HepG2 (cell line): ENCODE results near the gene CFAP45. TPM values are rescaled to one million over a fixed set of nuclear protein-coding genes. Genes with fewer than 3 reads are reported as not detected.

ENCODE experiments used
- FOXO4 ChIP-seq: sonication (generic); formaldehyde crosslinking; conservative IDR thresholded peaks from 2 replicates; pipeline ENCODE4 v1.8.1; 2023; ENCODE audit warnings: missing genetic modification reagents
- IKZF1 ChIP-seq: fragments of 450-650 bp; IDR thresholded peaks from 2 replicates; pipeline ENCODE4 v1.7.1; 2016
- SRY ChIP-seq: sonication (generic); formaldehyde crosslinking; IDR thresholded peaks from 2 replicates; pipeline ENCODE4 v1.8.0; 2022; ENCODE audit warnings: mild to moderate bottlenecking, missing genetic modification reagents
- ZNF318 ChIP-seq: sonication (generic); formaldehyde crosslinking; IDR thresholded peaks from 2 replicates; pipeline ENCODE4 v1.4.0; 2020; ENCODE audit warnings: mild to moderate bottlenecking, missing genetic modification reagents
- ZNF772 ChIP-seq: sonication (generic); formaldehyde crosslinking; IDR thresholded peaks from 2 replicates; pipeline ENCODE4 v1.5.0; 2020; ENCODE audit warnings: mild to moderate bottlenecking, missing genetic modification reagents
- polyA plus RNA-seq, 8 experiments: library from polyadenylated mRNA; depleted of rRNA in 3 of 8; stranded (reverse) in 7 of 8; unstranded in 1 of 8; fragments of >200 nt; fragmentation: Illumina TruSeq in 4 of 8; extraction: Trizol in 4 of 8; gene quantifications; 2 replicates each; pipeline versions ENCODE4 v1.2.1 to v1.2.3, GENCODE V29; 2011 to 2016; ENCODE audit warnings: low read depth in 4 of 8, missing spikeins in 1 of 8, mixed read lengths in 1 of 8; ENCODE audit not compliant: insufficient read depth in 1 of 8
- total RNA-seq, 5 experiments: library from RNA; depleted of rRNA; stranded (reverse); fragments of >200 nt; fragmentation: Illumina TruSeq; extraction: Trizol; gene quantifications; 2 replicates each; pipeline ENCODE4 v1.2.3, GENCODE V29; 2016; ENCODE audit warnings: low read depth in 1 of 5

Gene CFAP45
- total and polyA plus RNA-seq, 2 of the 13 experiments (the other 11 are each of a cell fraction or from before 2014, with no cell fraction given): not detected

DNA sequence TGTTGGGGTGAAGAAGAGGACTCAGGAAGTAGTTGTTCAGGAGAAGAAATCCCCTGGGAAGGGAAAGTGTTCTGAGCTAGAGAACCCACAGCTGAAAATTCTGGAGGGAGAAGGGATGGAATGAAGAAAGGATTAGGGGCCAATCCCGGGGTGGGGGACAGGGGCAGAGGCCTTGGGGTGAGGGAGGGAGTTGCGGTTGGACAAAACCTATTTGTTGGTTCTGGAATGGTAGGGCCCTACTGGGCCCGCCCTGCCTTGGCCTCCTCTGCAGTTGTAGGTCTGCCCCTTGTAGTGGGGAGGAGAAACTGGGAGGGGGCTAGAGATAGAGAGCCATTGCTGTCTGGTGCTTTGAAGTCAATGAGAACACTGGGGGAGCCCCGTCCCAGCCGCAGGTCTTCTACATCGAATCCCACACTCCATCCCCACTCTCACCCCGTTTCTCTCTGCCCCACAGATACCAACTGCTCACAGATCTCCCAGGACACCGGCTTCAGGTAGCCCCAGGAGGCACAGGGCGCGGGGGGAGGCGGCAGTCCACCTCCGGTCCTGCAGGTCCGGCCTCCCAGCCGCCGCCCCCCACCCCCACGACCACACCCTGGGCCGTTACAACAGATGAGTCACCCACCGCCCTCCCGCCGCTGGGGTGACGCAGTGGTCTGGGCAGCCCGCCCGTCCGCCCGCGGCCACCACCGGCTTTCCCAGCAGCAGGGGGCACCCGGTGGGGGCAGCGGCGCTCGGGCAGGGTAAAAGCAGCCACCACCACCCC, 24.2 kb upstream of the CFAP45 start (continued):
- TF ChIP-seq ZNF318 (CRISPR knock-in tag): no peak
- no peak for TF ChIP-seq FOXO4 (CRISPR knock-in tag)
- no peak for TF ChIP-seq SRY (CRISPR knock-in tag)
- no peak for TF ChIP-seq IKZF1
- TF ChIP-seq ZNF772 (CRISPR knock-in tag): no peak
